Fibroblast of skin of right quadriceps (primary cell): ENCODE data around the gene CFAP119.
A peak's percentile ranks its signal among the peaks of the same experiment; 100 is the strongest.

Source experiments
- DNase-seq: peaks from one replicate; pipeline ENCODE4 v3.0.0-alpha.2; 2013

CFAP119 gene

DNA sequence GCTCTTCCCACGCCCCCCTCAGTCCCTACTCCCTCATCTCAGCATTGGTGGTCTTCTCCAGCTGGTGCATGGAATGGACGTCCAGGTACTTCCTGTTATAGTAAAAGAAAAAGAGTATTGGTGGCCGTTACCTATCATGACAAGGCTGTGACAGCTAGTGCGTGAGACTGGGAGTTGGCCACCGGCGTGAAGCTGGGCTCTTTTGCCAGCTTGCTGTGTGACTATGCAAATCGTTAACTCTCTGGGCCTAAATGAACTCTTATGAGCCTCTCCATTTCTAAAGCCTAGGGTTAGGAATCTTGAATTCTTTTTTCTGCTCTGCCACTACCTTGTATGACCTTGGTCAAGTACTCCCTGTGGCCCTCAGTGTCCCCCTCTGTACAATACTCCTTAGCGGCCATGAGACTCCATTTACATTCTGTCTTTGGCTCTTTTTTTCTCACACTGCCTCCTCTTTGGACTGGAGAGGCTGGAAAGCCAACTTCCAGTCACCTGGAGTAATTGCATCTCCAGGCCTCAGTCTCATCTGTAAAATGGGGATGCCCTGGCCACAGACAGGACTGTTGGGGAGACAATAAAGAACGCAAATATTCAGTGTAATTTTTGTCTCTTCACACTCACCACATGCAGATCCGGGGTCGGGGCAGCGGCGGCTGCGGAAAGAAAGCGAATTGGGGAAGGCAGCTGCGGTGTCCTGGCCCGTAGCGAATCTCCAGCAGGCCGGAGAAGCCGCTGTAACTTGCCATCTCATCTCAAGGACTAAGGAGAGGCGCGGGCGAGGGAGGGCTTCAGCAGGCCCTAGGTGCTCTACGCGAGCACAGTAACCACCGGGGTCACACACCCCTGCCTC is 1.1 kb downstream of the CFAP119 start:
- no peak for DNase-seq

DNA sequence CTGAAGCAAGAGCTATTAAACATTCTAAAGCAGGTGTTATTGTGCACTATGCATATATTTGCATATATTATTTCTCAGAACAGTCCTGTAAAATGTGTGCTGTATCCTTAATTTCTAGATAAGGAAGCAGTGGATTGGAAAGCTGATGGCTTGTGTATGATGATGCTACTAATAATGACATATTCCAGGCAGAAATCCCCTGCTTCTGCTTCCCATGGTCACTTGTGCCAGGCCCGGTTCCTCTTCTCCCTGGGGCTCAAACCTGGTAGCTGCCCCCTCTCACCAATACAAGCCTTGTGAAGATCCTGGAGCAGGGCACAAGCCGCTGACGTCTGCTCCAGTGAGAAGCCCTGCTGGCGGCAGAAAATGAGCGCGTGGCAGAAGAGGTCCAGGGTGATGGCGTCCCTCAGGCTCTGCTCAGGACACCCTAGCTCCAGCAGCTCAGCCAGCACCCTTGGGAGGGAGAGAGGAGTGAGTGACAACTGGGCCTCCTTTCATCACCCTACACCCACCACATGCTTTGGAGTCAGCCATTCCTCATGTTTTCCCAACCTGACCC is 1.8 kb downstream of the CFAP119 start:
- DNase-seq: no peak

DNA sequence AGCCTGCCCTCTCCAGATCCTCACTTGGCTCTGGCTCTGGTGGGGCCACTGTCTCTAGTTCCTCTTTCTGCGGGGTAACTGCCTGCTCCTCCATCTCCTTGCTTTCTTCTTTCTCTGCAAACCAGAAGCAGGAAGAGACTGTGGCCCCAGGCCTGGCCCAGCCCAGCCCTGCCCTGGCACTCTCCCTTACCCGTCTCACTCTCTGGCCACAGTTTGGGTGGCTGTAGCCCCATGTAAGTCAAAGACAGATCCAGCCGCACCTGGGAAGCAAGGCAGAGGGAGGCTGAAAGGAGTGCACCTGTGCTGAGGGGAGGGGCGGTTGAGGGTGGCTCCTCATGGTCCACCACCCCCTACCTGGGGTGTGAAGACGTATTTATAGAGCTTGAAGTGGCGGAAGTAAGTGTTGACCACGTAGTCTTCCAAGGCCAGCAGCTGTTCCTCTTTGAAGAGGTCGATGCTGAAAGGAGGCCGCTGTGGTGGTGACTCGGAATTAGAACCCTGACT is 2.8 kb downstream of the CFAP119 start:
- no peak for DNase-seq

DNA sequence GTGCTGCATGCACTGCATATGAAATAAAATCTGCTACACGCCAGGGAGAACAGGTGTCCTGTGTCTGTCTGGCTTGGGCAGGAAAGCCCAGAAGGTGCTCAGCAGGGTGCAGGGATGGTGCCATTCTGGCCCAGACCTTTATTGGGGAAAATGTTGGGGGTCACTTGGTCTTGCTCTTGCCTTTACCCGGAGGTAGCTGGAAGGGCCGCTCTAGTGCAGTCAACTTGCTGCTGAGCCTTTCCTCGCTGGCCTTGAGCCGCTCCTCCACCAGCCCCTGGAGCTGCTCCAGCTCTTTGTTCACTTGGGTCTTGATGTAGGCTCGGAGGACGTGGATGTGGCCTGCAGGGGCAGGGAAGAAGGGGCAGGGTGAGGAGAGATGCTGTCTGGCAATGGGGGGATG is 4.5 kb downstream of the CFAP119 start:
- no peak for DNase-seq

DNA sequence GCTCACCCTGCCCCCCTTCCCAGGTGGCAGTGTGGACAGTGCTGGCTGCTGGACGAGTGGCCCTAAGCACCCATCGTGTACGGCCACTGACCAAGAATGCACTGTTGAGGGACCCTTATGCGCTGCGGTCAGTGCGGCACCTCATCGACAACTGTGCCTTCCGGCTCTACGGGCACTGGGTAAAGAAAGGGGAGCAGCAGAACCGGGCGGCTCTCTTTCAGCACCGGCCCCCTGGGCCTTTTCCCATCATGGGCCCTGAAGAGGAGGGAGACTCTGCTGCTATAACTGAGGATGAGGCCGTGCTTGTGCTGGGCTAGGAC is 5.1 kb downstream of the CFAP119 start:
- no peak for DNase-seq

DNA sequence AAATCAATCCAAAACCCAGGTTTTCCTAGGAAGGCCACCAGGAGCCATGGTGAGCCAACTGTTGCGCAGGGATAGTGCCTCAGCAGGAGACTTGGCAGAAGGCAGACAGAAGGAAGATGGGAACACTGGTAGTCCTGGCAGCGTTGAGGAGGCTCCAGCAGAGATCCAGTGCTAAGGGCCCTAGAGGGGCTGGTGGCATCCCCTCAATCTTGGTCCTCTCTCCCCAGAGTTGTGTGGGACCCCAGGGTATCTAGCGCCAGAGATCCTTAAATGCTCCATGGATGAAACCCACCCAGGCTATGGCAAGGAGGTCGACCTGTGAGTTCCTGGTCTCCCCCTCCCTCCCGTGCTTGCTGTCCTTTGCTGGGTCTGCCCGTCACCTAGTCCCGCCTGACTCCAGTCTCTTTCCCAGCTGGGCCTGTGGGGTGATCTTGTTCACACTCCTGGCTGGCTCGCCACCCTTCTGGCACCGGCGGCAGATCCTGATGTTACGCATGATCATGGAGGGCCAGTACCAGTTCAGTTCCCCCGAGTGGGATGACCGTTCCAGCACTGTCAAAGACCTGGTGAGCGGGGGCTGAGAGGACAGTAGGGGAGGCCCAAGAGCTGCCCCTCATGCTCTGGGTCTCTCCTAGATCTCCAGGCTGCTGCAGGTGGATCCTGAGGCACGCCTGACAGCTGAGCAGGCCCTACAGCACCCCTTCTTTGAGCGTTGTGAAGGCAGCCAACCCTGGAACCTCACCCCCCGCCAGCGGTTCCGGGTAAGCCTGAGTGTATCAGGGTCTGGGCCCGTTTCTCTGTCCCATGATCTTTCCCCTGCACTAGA is 5.7 kb downstream of the CFAP119 start:
- DNase-seq: no peak

DNA sequence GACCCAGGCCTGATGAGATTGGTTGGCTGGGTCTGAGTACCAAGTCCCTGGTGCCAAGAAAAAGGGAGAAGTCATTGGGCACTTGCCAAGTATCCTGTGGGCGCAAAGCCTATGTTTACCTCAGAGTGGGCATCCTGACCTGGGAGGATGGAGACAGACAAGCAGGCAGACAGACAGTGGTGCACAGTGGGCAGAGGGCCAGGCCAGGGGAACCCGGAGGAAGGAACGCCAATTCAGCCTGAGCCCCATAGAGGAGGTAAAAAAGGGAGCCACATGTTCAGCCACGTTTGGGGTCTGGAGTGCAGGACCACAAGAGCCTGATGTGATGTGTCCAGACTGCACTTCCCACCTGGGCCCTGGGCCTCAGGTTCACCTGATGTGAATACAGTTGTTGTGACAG is 8.3 kb downstream of the CFAP119 start:
- DNase-seq: no peak

DNA sequence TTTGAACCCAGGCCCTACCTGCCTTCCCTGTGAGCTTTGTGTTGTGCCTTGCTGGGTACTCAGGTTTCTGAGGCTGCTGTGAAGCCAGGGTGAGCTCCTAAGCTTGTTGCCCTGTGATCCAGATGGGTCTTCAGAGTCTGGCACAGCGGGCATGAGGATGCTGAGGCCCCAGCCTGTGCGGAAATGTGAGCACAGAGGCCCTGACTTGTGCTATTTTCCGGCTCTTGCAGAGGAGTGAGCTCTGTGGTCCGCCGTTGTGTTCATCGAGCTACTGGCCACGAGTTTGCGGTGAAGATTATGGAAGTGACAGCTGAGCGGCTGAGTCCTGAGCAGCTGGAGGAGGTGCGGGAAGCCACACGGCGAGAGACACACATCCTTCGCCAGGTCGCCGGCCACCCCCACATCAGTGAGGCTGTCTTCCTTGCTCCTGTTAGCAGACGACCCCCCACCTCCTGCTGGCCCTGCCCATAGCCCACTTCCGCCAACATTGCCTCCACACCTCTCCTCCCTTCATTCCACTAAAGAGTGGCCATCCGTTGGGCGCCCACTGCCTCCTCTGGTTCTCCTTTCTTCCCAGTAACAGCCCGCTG is 10.9 kb downstream of the CFAP119 start:
- no peak for DNase-seq

DNA sequence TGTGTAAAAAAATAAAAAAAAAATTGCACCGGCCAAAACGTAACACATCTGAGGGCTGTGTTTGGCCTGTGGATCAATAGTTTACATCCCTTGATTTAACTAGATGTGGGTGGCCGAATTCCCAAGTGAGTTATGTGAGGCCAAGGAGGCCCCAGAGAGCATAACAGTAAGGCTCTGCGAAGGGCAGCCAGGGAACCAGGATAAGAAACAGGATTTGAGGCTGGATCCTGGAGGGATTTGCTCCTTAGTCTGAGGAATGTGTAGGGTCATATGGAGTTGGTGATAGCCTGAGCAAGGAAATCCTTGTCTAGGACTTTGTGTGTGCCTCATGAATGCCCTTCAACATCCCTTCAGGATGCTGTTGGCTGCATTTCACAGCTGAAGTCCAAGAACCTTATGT is 11.7 kb downstream of the CFAP119 start:
- no peak for DNase-seq

DNA sequence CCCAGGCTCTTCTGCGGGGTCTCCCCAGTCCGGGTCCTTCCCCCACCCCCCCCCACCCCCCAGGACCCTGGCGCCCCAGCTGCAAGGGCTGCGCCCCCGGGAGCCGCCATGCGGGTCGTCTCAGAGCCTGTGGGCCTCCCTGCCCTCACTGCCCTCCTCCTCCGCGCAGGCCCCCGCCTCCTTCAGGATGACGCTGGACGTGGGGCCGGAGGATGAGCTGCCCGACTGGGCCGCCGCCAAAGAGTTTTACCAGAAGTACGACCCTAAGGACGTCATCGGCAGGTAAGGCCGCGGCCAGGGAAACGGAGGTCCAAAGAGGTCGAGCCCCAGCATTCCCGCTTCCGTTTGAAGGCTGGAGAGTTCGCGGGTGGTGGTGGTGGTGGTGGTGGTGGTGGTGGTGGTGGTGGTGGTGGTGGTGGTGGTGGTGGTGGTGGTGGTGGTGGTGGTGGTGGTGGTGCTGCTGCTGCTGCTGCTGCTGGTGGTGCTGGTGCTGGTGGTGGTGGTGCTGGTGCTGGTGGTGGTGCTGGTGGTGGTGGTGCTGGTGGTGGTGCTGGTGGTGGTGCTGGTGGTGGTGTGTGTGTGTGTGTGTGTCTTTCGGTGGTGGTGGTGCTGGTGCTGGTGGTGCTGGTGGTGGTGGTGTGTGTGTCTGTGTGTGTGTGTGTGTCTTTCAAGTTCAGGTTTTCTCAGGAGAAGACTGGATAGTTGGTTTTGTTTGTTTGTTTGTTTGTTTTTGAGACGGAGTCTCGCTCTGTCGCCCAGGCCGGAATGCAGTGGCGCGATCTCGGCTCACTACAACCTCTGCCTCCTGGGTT is 13.0 kb downstream of the CFAP119 start:
- DNase-seq: peak; percentile 19

DNA sequence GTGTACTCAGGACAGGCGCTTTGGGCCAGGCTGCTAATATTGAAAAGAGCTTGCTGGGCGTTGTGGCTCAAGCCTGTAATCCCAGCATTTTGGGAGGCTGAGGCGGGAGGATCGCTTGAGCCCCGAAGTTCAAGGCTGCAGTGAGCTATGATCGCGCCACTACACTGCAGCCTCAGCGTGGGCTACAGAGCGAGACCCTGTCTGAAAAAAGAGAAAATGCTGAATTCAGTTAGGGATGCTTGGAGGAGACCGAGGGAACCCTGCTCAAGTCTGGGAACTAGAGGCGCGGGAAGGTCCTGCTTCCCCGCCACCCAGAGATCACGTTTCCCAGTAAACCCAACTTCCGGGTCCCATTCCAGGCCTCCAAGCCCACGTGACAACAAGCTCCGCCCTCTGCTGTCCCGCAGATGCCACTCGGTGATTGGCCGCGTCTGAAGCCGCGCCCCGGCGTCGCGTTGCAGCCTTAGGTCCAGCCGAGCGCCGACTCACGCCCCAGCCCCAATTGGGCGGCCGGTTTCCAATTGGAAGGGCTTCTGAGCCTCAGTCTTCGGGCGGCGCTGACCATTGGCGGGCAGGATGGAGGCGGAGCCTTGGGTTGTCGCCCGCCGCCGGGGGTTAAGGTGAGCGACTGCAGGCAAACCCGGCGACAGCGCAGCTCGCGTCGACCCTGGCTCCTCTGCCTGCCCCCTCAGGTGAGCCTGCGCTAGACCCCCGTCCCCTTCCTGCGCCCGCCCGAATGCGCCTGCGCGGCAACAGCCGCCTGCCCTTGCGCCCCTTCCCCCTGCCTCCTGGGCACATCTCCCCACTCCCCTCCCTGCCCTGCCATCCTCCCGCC is 13.8 kb downstream of the CFAP119 start, which contains the start of gene PHKG2:
Gene PHKG2 (plus strand): TSS at position 627 of the 835 bp plus-strand sequence. CDS start 396 bp downstream, outside the sequence.
- DNase-seq: peak; percentile 98

DNA sequence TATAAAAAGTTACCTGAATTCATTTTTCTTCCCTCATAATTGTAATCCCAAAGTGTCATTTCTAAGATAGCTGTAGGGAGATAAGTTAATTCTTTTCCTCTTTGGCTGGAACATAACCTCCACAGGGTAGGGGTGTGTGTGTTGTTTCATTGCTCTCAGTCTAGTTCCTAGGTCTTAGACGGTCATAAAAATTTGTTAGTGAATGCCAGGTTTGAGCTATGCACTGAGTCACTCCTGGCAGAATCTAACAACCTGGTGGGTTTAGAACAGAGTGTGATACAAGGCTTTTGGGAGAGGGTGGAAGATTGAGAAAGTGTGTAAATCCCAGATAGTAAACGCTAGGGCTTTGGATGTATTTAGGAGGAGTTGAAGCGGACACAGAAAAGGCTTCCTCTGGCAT is 14.5 kb downstream of the CFAP119 start:
- peak; percentile 39 for DNase-seq

DNA sequence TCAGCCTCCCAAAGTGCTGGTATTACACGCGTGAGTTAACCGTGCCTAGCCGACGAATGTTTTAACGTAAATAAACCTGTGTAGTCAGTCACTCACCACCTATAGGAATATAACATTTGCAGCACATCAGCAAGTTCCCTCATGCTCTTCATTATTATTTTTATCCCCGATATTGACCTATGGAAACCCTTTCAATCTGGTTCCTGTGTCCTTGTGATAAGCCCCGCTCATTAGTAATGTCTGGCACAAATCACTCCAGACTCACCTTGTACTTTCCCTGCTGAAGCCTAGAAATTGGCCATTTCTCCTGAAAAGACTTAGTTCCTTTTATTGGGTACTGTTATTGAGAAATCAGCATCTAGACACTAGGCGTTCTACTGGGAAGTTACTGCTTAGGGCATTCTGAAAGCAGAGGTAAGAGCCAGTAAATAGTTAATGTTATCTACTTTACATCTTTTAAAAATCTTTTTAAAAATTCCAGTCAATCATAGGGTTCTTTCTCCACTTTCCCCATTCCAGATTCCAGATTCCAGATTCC is 15.2 kb downstream of the CFAP119 start:
- DNase-seq: no peak

DNA sequence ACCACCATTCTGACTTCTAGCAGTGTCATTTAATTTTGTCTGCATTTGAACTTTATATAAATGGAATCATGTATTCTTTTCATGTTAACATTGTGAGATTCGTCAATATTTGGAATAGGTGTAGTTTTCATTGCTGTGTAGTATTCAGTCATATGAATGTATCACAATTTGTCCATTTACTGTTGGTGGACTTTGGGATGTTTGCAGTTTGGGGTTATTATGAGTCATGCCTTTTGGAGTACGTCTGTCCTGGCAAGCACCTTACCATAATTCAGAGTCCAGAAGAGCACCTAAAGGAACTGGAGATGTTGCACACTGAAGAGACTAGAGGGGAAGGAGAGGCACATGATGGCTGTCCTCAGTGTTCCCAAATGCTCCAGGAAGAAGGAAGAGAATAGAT is 16.8 kb downstream of the CFAP119 start:
- no peak for DNase-seq

DNA sequence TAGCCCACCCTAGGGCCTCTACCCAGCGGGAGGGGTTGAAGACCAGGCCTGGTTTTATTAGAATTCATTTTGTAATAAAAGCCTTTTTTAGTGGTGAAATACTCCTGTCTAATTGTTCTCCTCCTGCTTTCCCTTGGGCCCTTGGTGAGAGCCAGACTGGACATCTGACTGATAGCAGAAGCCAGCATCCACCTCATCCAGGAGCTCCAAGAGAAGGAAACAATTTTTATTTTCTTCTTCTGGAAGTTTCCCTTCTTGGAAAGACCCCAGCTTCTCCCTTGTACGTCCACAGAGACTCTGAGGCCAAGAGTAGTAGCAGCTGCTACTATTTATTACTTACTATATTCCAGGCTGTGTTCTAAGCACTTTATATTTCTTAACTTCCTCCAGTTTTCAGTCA is 17.7 kb downstream of the CFAP119 start:
- DNase-seq: no peak

DNA sequence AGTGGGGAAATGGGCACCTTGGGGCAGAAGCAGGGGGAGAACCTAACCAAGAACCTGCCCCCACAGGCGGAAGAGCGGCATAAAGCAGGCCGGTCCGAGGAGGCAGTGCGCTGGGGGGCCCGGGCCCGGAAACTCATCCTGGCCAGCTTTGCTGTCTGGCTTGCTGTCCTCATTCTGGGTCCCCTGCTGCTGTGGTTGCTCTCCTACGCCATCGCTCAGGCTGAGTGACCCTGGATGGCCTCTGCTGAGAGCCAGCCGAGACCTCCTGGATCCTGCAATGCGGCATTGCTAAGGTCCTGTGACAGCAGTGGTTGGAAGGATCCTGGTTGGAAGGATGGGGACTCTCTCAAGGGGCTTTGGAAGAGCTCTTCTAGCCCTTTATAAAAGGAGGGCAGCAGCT is 18.1 kb downstream of the CFAP119 start:
- no peak for DNase-seq

DNA sequence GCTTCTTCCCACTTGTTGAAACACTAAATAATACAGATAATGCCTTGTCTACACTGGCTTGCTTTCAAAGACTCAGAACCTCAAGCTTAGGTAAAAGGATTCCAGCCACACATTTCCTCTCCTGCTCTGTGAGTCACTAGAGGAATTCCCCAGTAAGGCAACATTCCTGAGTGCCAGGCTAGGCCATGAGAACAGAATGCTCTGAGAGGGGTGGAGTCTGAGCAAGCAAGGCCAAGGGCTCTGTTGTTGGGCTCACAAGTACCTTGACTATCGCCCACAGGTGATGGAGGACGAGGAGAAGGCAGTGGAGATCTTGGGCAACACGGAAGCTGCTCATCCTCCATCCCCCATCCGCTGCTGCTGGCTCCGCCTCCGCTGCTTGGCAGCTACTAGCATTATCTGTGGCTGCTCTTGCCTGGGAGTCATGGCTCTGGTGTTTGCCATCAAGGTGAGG is 20.4 kb downstream of the CFAP119 start:
- DNase-seq: peak; percentile 80

DNA sequence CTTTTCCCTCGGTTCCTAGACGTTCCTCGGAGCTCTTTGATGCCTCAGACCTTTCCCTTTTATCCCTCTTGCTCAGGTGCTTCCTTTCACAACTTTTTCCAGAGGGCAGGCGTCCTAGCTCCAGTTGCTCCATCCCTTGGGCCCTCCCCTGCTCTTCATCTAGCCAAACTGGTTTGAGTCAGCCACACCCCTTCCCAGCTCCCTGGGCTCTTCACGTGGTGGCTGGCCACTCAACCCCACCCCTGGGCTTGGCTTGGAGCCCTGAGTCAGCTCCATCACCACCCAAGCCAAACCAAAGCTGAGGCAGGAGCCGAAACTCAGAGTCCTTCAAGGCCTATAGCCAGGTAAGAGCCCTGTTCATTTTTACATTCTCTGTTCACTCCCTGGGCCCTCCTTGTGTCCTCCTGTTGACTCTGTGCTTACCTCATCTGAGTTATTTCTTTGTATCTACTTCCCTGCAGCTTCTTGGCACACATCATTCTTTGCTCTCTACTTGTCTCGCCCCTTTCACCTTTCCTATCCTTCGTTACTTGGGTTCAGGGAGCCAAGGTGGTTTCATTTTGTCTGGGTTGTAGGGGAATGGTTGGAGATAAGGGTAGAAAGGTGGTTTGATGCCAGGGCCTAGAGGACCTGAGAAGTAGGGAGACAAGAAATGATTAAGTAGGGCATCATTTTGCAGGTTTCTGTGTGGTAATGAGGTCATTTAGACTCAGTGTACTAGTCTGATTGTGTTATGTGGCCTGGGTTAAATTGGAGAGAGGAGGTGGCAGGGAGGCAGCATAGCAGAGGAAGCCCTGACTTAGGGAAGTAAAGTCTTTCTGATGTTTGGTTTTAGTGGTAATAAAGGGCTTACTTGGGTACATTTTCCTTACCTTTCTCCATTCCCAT is 21.3 kb downstream of the CFAP119 start:
- DNase-seq: peak; percentile 35

DNA sequence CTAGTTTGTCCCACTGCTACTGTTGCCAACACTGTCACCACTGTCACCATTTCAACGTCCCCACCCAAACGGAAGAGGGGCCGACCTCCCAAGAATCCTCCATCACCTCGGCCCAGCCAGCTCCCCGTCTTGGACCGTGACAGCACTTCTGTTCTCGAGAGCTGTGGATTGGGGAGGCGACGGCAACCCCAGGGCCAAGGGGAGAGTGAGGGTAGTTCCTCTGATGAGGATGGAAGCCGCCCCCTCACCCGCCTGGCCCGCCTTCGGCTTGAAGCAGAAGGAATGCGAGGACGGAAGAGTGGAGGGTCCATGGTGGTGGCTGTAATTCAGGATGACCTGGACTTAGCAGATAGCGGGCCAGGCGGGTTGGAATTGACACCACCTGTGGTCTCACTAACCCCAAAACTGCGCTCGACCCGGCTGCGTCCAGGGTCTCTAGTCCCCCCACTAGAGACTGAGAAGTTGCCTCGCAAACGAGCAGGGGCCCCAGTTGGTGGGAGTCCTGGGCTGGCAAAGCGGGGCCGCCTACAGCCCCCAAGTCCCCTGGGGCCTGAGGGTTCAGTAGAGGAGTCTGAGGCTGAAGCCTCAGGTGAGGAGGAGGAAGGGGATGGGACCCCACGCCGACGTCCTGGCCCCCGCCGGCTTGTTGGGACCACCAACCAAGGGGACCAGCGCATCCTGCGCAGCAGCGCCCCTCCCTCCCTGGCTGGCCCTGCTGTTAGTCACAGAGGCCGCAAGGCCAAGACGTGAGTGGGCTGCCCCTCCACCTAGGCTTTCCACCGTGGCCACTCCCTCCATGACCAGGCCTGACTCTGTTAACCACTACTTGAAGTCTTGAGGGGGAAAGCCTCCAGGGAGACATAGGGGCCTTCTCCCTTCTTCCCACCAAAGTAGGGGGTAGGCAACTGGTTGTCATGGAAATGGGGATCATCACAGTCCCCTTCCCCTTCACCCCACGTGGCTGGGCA is 22.6 kb downstream of the CFAP119 start:
- DNase-seq: no peak
